ENCODE results near the gene IL19.

DNA sequence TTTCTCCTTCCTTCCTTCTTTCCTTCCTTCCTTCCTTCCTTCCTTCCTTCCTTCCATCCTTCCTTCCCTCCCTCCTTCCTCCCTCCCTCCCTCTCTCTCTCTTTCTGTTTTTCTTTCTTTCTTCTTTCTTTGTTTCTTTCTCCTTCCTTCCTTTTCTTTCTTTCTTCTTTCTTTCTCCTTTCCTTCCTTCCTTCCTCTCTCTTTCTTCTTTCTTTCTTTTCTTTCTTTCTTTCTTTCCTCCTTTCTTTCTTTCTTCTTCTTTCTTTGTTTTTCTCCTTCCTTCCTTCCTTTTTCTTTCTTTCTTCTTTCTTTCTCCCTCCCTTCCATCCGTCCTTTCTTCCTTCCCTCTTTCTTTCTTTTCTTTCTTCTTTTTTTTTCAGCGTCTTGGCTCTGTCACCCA, 18.1 kb upstream of the IL19 start:
- no peak for TF ChIP-seq POLR2A (IDR thresholded peaks at IDR 0.05; ENCODE audit: low read depth, low read length)
- no peak for TF ChIP-seq POLR2AphosphoS5 (IDR thresholded peaks at IDR 0.05; ENCODE audit: insufficient read depth, low read depth, low read length)
- no peak for TF ChIP-seq CTCF (IDR thresholded peaks at IDR 0.05; ENCODE audit: extremely low read depth in 1 of 2, insufficient read depth in 1 of 2, low read depth in 1 of 2, low read length in 2 of 2)
- TF ChIP-seq EZH2 (IDR thresholded peaks at IDR 0.05; ENCODE audit: borderline replicate concordance, low read depth, low read length, severe bottlenecking) = no peak
- no peak for TF ChIP-seq FOS (IDR thresholded peaks at IDR 0.05; ENCODE audit: borderline replicate concordance, insufficient read depth, low read length)
- TF ChIP-seq, protein P1, sequence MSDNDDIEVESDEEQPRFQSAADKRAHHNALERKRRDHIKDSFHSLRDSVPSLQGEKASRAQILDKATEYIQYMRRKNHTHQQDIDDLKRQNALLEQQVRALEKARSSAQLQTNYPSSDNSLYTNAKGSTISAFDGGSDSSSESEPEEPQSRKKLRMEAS (IDR thresholded peaks at IDR 0.05; ENCODE audit: insufficient read depth, insufficient read length) = no peak
- no peak for TF ChIP-seq MYC (IDR thresholded peaks at IDR 0.05; ENCODE audit: low read depth, low read length)
- TF ChIP-seq GATA2 (IDR thresholded peaks at IDR 0.05; ENCODE audit: insufficient read depth, insufficient read length, low read depth, low read length) = no peak

All from endothelial cell of umbilical vein (primary cell).